Renal cortex interstitium (tissue), 11 donors: ENCODE data around the gene TSPAN3. TPM values are rescaled to one million over a fixed set of nuclear protein-coding genes. Genes with fewer than 3 reads are reported as not detected.

ENCODE experiments used
- DNase-seq, 11 donors: peaks; one replicate each; pipeline ENCODE4 v3.0.0-alpha.2; 2013; ENCODE audit warnings: low read depth in 9 of 11, low spot score in 4 of 11; ENCODE audit errors: extremely low read depth in 1 of 11
- polyA plus RNA-seq, 3 donors: library from polyadenylated mRNA; unstranded; fragments of 120-200 nt; gene quantifications; one replicate each; pipeline ENCODE4 v1.2.1, GENCODE V29; 2013; ENCODE audit not compliant: insufficient read length in 3 of 3

Gene TSPAN3
- polyA plus RNA-seq, 3 donors, result 427 to 498 (median 462) TPM

DNA sequence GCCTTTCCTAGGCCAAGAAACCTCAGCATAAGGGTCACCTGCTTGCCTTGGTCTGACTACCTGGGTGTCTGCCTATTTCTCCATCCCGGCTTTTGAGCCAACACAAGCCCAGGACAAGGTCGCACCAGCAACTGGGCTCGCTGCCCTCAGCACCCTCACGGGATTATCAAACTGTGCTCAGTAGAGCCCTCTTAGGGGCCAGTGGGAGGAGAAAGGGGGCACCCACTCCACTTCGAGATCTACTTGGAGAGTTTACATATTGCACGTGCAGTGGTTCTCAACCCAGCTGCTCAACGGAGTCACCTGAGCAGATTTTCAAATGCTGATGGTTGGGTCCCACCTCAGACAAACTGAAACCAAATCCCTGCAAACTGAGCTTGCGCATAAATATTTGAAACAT lies 31.1 kb downstream of the TSPAN3 start:
- no peak for DNase-seq

DNA sequence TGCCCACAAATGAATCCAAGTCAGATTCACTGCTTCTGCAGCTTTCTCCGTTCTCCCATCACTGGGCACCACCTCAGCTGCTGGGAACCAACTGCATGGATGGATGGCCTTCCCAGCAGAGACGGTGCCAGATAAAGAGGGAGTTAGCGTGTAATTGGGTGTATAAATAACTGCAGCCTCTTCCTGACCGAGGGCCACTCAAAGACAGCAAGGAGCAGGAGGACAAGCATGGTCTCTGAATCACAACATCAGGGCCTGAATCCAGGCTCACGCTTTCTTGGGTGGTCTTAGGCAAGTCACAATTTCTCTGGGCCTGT lies 31.7 kb downstream of the TSPAN3 start:
- DNase-seq, result no peak

DNA sequence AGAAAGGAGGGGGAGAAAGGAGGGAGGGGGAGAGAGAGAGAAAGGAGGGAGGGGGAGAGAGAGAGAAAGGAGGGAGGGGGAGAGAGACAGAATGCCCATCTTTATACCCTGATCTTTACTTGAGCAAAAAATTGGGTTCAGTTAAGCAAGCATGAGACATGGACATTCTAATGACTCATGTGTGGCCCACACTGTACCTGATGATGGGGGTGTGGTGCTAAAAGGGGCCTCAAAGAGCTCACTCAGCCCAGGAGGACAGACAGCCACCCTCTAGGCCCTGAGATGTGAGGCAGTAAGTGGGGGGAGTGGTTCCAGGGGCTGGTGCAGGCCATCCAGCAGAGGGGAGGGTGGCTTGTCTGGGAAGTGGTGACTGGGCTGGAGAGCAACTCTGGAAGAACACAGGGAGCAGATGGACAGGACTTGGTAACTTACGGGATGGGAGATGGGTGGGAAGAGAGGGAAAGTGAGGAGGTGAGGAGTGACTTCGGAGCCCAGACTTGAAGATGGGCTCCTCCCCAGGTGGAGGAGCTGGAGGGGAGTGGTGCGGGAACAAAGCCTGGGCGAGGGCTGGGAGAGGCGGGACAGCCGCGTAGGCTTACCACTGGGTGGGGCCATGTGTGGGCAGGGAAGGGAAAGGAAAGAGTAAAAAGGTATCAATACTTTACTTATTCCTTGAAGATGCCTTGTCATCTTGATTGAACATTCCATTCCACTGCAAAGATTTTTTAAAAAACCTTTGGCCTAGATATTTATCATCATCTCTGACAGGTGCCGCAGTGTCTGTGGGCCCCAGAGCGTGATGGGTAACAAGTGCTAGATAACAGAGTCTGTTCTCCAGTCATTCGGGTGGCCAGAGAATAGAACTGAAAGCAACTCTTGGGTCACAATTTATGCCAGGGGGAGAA lies 32.3 kb downstream of the TSPAN3 start:
- DNase-seq, result no peak

DNA sequence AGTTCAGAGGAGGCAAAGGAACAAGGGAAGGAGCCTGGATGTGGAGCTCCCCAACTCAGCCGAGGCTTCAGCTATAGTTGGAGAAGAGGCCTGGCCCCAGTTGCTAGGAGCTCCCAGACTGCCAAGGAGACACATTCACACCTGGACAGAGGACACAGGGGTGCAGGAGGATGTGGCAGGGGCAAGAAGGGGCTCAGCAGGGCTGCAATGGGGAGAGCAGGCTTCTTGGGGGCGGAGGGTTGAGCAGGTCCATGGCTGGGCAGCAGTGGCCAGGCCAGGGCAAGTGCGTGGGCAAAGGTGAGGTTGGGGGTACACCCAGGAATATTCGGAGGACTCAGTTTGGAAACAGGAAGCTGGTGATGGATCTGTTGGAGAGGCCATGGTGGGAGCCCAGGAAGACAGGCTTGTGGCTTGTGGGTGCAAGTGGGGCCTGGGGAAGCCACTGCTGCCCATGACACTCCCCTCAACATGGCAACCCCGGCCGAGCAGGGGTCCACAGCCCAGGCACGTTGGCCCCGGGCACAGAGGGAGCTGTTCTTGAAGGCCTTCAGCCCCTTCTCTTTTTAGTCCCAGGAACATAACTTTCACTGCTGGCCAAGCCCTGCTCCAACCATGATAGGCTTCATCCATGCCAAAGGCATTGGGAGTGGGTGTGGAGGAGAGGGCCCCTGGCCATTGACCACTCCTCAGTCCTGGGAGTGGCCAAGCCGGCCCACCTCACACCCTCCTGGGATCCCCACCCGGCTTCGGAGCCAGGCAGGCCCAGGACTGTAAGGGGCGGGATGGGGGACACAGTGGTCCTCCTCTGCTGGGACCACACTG lies 33.3 kb downstream of the TSPAN3 start:
- DNase-seq, result no peak

DNA sequence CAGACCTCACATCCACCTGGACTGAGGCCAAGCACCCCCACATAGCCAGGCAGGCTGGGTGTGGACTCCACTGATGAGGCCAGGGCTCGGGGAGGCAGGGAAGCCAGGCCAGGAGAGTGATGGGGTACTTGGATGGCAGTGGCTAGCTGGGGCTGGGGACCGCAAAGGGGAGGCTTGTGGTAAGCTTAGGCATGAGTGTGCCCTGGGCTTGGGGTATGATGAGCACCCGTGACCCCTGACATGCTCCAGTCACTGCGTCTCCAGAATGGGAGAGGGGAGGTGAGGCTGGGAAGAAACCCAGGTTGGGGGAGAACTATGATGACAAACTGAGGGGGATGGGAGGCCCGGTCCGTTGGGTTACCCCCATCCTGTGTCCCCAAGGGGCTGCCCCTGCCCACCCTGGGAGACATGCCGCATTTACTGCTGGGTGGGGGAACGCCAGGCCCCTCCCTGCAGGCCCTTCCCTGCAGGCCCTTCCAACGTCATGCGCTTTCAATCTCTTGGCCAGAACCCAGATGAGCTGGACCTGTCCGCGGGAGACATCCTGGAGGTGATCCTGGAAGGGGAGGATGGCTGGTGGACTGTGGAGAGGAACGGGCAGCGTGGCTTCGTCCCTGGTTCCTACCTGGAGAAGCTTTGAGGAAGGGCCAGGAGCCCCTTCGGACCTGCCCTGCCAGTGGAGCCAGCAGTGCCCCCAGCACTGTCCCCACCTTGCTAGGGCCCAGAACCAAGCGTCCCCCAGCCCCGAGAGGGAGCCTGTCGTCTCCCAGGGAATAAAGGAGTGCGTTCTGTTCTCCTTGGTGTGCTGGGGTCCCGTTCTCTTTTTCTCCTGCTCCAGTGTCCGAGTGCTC lies 34.1 kb downstream of the TSPAN3 start:
- no peak for DNase-seq

DNA sequence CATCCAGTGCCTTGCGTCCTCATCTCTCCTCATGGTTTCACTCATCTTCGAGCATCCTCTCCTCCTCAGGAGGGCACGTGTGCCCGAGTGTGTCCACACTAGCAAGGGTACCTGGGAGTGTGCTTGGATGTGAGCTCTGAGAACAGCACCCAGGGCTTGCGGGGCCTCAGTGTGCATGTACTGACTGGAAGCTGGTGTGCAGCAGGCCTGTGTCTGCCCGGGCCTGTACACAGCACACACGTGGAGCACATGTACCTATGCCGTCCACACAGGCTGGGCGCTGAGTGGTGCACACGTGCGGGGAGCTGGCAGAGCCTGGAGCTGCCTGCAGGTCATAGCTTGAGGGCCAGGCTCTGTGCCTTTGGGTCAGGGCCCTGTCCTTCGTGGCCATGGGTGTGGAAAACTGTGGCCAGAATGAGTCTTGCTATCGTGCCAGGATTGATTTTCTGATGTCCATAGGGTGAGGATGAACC lies 34.9 kb downstream of the TSPAN3 start:
- DNase-seq, result no peak

DNA sequence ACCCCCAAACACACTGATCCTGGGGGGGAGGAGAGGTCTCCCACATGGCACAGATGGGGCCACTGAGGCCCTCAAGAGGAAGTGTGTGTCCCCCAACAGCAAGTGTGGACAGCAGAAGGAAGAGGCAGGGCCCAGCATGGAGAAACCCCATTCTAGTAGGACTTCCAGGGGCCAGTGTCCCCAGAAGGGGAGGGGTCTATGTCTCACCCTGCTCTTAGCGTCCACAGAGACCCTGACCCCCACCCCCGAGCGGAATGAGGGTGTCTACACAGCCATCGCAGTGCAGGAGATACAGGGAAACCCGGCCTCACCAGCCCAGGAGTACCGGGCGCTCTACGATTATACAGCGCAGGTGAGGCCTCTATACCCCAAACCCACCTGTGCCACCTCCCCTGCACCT lies 35.3 kb downstream of the TSPAN3 start:
- no peak for DNase-seq

DNA sequence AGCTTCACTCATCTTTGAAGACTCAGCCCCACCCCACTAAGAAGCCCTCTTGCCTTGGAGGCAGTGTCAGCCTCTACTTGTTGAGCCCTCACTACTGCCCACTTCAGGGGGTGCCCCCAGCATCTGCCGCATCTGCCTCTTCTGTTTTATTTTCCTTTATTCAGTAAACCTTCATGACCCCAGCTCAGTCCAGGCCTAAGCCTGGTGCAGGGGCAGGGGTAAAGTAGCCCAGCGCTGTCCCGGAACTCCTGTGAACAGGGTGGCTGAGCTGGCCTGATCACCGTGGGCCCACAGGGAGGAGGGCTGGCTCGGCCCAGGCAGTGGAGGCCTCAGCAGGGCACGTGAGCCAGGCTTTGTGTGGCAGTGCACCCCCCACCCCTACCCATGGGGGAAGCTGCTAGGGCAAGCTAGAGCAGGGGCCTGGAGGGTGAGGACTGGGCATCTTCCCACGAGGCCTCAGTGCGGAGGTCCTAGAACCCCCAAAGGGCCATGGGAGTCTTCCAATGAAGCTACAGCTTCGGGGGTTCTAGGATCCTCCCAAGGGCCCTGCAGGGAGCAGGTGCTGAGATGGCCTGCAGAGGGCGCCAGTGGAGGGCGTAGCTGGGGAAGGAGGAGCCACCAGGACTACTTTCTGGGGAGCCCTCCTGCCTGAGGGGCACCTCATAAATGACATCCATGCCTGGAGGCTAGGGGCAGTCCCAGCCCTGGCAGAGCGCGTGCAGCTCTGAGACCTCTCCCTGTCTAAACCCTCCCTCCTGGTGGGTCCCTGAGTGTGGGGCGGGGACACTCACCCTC lies 36.0 kb downstream of the TSPAN3 start:
- no peak for DNase-seq

DNA sequence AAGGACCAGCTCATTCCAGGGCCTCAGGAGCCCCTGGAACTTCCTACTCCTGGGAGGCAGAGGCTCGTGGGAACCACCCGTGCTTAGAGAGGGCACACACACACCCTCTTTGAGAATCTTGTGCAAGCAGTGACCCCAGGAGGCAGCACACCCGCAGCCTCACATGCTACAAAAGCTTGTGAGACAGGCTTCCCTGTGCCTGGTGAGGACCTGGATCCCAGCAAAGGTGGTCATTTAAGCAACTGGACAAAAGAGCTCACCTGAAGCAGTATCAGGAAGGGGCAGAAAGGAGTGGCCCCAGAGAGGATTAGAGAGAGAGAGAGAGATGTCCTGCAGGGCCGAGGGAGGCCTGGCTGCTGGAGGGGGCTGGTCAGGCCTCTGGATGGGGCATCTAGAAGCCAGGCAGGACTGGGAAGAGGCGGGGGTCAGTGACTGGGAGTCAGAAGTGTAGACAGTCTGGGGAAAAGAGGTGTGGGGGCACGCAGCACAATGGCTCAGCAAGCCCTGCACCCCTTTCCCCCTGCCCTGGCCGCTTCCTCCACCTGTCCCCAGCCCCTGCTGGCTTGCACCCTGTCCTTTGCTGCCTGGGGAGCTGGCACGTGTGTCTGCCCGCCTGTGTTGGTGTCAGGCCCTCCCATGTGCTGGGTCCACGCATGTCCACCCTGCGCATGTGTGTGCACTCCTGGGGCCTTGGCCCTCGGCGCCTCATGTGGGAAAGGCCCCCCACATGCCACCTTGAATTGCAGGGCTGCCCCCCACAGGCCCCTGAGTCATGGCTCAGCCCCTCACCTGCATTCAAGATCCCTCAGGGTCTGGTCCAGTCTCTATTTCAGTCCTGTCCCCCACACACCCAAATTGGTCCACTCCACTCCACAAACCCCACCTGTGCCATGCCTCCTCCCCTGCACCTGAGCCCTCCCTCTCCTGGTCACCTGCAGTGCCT lies 36.9 kb downstream of the TSPAN3 start:
- no peak for DNase-seq

DNA sequence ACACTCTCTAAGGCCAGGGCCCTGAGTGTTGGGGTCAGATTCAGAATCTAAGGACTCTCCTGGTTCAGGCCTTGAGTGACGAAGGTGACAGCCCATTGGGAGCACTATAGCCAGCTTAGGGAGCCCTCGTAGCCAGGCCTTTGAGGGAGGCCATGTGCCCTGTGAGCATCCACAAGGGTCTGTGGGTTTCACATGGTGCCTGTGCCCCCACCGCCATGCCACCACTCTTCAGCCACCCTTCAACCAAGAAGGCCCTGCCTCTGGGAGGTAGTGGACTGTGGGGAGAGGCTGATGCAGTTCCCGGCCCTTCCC lies 37.5 kb downstream of the TSPAN3 start:
- DNase-seq, result no peak

DNA sequence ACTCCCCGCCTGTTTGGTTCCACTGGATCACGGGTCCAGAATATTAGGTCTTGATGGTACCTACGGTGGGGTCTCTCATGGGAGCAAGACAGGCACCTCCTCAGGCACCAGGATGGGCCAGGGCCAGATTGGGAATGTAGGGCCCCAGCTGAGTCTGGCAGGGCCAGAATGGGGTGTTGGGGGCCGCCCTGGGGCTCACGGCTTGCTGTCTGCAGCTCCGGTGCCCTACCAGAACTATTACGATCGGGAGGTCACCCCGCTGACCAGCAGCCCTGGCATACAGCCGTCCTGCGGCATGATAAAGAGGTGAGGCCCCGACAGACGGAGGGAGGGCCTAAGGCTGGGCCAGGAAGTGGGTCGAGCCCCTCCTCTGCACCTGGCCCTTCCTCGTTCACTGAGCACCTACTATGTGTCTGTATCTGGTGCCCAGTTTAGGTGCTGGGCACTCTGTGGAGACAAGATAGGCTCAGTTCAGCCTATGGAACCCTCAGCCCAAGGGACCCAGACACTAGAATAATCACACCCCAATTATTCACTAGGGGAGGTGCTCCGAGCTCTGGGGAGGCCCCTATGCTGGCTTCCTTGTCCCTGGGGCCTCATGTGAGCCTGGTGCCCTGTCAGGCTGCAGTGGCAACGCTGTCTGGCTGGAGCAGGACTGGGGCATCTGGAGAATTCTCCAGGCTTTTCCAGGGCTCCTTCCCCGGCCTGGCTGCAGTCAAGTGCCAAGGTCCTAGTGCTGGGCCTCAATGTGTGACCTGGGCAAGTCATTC lies 38.1 kb downstream of the TSPAN3 start:
- DNase-seq, result no peak

DNA sequence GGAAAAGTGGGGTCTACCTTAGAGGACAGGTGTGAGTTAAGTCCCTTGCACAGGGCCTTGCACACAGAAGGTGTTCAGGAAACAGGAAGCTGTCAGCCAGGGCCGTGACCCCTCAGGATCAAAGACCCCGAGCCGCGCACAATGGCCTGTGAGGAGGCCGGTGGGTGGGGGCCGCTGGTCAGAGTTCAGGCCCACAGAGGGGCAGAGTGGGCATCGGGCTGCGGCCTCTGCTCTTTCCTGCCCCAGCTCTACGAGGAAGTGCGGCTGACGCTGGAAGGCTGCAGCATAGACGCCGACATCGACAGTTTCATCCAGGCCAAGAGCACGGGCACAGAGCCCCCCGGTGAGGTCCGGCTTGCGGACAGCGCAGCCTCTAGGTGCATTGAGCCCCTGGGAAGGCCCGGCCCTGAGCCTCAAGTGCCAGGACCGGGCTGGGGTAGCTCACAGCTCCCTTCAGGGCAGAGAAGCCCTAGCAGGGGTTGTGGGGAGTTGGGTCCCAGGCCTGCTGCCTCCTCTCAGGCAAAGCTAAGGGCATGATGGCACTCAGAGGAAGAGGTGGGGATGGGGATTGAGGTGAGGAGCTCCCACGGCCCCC lies 38.8 kb downstream of the TSPAN3 start:
- DNase-seq, result no peak

DNA sequence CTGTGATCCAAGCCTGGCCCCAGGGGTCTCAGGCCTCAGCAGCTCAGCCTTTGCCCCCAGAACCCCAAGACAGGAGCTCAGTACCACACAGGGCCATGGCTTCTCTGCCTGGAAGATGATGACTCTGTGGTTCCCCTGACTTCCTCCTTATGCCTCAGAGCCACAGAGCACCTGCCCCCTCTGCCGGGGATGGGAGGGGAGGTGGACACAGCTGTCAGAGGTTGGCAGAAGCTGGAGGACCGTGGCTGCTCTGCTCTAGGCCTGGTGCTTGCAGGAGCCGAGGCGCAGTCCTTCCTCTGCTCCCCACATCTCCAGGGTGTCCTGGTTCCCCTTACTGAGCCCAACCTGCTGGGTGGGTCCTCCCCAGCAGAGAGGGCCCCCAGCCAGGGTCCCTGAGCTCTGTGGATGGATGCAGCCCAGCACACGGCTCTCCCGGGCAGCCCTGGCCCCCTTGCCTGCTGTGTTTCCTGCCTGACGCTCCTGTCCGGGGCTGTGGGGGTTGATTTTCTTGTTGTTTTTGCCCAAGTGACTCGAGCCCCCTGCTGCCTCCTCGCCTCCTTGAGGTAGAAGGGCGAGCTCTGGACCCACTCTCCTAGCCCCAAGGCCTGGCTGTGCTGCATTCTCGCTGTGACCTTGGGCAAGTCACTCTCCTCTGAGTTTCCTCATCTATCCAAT lies 39.4 kb downstream of the TSPAN3 start:
- no peak for DNase-seq

DNA sequence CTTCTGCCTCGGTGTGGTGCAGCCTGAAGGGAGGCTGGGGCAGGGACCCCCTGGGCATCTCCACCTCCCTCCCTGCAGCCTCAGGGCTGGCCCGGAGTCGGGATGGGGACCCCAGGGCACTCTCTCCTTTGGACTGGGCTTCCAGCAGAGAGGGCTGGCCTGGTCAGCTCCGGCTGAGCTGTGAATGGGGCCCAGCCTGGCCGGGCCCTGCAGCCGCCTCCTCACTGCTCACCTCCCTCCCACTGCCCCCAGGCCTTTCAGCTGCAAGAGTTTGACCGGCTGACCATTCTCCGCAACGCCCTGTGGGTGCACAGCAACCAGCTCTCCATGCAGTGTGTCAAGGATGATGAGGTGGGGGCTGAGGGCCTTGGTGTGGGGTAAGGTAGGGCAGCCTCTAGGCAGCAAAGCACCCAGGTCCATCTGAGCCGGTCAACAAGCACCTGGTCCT lies 40.0 kb downstream of the TSPAN3 start:
- DNase-seq, result no peak

DNA sequence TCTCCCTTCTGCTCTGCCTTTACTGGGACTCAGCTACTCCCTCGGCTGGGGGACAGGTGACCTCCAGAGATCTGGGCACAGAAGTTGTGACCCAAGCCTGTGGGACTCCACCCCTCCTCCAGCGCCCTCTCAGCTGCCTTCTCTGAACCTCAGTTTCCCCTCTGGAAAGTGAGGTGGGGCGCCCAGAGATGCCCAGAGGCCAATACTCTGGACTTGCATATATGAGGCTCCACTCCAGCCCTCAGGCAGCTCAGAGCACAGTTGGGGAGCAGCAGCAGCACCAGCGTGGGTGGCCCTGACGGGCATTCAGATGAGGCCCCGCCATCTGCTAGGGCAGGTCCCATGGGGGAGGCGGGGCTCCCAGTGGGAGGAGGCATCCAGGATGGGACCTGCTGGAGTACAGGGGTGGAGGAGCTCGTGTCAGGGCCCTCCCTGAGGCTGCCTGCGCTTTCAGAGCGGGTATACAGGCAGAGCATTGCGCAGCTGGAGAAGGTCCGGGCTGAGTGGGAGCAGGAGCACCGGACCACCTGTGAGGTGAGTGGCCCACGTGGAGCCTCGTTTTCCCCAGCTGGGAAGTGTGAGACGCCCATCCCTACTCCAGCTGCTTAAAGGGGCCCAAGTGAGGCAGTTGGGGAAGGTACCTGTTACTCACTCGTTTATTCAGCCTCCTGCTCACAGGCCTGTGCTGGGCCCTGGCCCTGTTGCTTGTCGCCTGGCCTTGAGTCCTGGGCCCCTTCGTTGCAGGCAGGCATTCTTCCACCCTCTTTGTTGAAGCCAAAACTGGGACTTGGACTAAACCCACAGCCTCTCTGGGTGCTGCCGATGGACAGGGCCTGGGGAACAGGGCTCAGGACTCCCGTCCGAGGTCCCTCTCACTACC lies 40.6 kb downstream of the TSPAN3 start:
- no peak for DNase-seq
